GM12891 (cell line): ENCODE measurements around the gene AIG1.

Source experiments
- POLR2A ChIP-seq: IDR thresholded peaks from 2 replicates; pipeline ENCODE4 v1.6.1; 2011; ENCODE audit warnings: low read depth, low read length, control low read depth
- POLR2AphosphoS5 ChIP-seq: IDR thresholded peaks from 2 replicates; pipeline ENCODE4 v1.6.1; 2011; ENCODE audit warnings: low read depth, low read length, control low read depth
- SPI1 ChIP-seq: IDR thresholded peaks from 2 replicates; pipeline ENCODE4 v1.6.1; 2011; ENCODE audit warnings: low read depth, low read length, control low read depth
- TAF1 ChIP-seq: IDR thresholded peaks from 2 replicates; pipeline ENCODE4 v1.6.1; 2011; ENCODE audit warnings: low read depth, low read length, control low read depth

DNA sequence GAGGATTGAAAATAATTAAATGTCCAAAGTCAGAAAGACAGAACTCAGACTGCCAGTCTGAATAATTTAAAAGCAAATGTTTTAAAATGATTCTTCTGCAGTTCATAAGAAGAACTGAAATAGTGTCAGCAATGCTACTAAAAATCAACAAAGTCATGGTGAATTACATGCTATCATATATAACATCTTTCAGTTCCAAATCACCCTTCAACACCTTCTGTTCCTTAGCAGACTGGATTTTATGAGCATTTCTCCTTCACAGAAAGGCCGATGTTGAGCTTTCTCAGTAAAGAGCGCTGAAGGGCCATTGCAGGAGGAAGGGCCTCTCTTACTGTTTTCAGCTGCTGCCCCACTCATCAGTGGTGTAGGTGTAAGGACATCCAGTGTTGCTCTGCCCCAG is 63.3 kb downstream of the AIG1 start:
- TF ChIP-seq POLR2A: no peak
- TF ChIP-seq POLR2AphosphoS5: no peak
- TF ChIP-seq SPI1: no peak
- TF ChIP-seq TAF1: no peak
